ENCODE data around the gene LIPH. TPM values are rescaled to one million over a fixed set of nuclear protein-coding genes. Genes with fewer than 3 reads are reported as not detected.

LIPH gene
- total and polyA plus RNA-seq, 2 experiments from 2014 or later, result 0.34 TPM; not detected in 1

DNA sequence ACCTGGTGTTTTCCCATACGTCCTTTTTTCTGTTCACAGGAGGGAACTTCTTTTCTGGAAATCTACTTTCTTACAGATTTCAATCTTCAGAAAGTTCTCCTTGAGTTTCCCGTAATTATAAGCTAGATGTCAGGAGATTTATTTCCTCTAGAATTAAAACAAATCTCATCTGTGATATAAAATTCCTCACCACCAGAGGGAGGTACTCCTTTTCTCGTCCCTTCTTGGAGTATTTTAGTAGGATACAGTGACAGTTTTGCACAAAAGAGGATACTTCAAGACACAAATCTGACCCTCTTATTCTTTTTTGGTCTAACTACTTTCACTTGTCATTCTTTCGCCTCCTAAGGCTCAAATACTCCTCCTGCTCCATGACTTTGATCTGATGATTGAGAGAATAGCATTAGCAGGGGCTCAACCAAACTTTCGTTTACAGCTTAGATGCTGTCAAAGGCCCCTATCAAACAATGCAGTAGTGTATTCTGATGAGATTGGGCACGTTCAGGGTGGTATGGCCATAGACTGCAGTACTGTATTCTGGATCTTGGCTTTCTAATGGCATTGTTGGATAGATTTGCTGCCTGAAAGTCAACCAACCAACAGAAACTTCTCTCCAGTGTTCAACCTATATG, 91.6 kb downstream of the LIPH start:
- no peaks in the 10 kb centered on the region for H3K27me3 ChIP-seq (replicated peaks; ENCODE audit: insufficient read depth)

GRCh38 chr3:185460309-185460708, 92.1 kb downstream of the LIPH start:
- no peak overlapping the region for H3K4me3 ChIP-seq
- 69% methylated on average over 5 of the region's 5 CpGs for WGBS, 2 experiments (ENCODE audit: low coverage in 1 of 2, low lambda C conversion rate in 2 of 2, missing lambda C conversion rate in 2 of 2)
- no peaks in the 10 kb centered on the region for H3K36me3 ChIP-seq (ENCODE audit: low read depth)
- DNase-seq, result no peak
- H3K27me3 ChIP-seq (replicated peaks; ENCODE audit: insufficient read depth), result no peaks in the 10 kb centered on the region
- TF ChIP-seq EZH2phosphoT487 (IDR thresholded peaks at IDR 0.05; ENCODE audit: insufficient read depth, low read depth) (no peak), EZH2 (IDR thresholded peaks at IDR 0.05; ENCODE audit: insufficient read depth, poor library complexity, severe bottlenecking) (no peak)
- no peaks in the 10 kb centered on the region for H3K4me1 ChIP-seq (ENCODE audit: insufficient read depth)
- H3K27ac ChIP-seq, result no peak overlapping the region
- in situ Hi-C loops (cut with MboI), result no loop called here
- no peaks in the 10 kb centered on the region for H3K9me2 ChIP-seq (ENCODE audit: insufficient read depth)
- H3F3A ChIP-seq (ENCODE audit: insufficient read depth), result no peaks in the 10 kb centered on the region
- H4K20me1 ChIP-seq (ENCODE audit: insufficient read depth), result no peaks in the 10 kb centered on the region
- H3K79me2 ChIP-seq (ENCODE audit: insufficient read depth), result no peaks in the 10 kb centered on the region
- H3K9me3 ChIP-seq (ENCODE audit: low read depth), result no peaks in the 10 kb centered on the region
- H3K4me2 ChIP-seq (ENCODE audit: unreplicated experiment), result no peak overlapping the region
- H3K9ac ChIP-seq, result no peak overlapping the region
- no peak overlapping the region for H2AFZ ChIP-seq

More for the DNA sequence above, 91.6 kb downstream of the LIPH start:
- Histone ChIP-seq H3K36me3 (ENCODE audit: low read depth) (no peaks in the 10 kb centered on the region), H3K27ac (no peak overlapping the region), H3K9me3 (ENCODE audit: low read depth) (no peaks in the 10 kb centered on the region), H3K79me2 (ENCODE audit: insufficient read depth) (no peaks in the 10 kb centered on the region), H3K9ac (no peak overlapping the region), H2AFZ (no peak overlapping the region), H4K20me1 (ENCODE audit: insufficient read depth) (no peaks in the 10 kb centered on the region), H3K4me2 (ENCODE audit: unreplicated experiment) (no peak overlapping the region), H3K9me2 (ENCODE audit: insufficient read depth) (no peaks in the 10 kb centered on the region), H3K4me1 (ENCODE audit: insufficient read depth) (no peaks in the 10 kb centered on the region), H3K4me3 (no peak overlapping the region), H3F3A (ENCODE audit: insufficient read depth) (no peaks in the 10 kb centered on the region)
- TF ChIP-seq EZH2 (IDR thresholded peaks at IDR 0.05; ENCODE audit: insufficient read depth, poor library complexity, severe bottlenecking) (no peak), EZH2phosphoT487 (IDR thresholded peaks at IDR 0.05; ENCODE audit: insufficient read depth, low read depth) (no peak)
- 55 to 60% methylated on average over 6 of the region's 6 CpGs for WGBS, 2 experiments (ENCODE audit: low coverage in 1 of 2, low lambda C conversion rate in 2 of 2, missing lambda C conversion rate in 2 of 2)
- in situ Hi-C loops (cut with MboI), result no loop called here
- peak; percentile 43 for DNase-seq

DNA sequence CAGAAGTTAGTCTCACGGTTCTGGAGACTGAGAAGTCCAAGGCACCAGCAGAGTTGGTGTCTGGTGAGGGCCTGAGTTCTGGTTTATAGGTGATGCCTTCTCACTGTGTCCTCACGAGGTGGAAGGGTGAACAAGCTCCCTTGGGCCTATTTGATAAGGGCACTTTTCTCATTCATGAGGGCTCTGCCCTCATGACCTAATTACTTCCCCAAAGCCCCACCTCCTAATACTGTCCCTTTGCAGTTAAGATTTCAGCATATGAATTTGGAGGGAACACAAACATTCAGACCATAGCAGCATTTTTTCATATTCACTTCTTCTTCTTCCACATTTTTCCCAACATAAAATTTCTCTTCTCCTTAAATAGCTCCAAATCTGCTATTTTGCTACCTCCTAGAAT, 95.0 kb downstream of the LIPH start:
- TF ChIP-seq EZH2 (IDR thresholded peaks at IDR 0.05; ENCODE audit: insufficient read depth, poor library complexity, severe bottlenecking), result no peak
- TF ChIP-seq EZH2phosphoT487 (IDR thresholded peaks at IDR 0.05; ENCODE audit: insufficient read depth, low read depth), result no peak
- Histone ChIP-seq H3K9me3 (ENCODE audit: low read depth) (no peaks in the 10 kb centered on the region), H3K9me2 (ENCODE audit: insufficient read depth) (no peaks in the 10 kb centered on the region), H4K20me1 (ENCODE audit: insufficient read depth) (no peaks in the 10 kb centered on the region), H3K36me3 (ENCODE audit: low read depth) (no peaks in the 10 kb centered on the region), H3K4me3 (no peak overlapping the region), H3K79me2 (ENCODE audit: insufficient read depth) (no peaks in the 10 kb centered on the region), H2AFZ (no peak overlapping the region), H3K27me3 (replicated peaks; ENCODE audit: insufficient read depth) (no peaks in the 10 kb centered on the region), H3K27ac (no peak overlapping the region), H3K9ac (no peak overlapping the region), H3K4me2 (ENCODE audit: unreplicated experiment) (no peak overlapping the region), H3F3A (ENCODE audit: insufficient read depth) (no peaks in the 10 kb centered on the region), H3K4me1 (ENCODE audit: insufficient read depth) (no peaks in the 10 kb centered on the region)
- WGBS, 2 experiments (ENCODE audit: low coverage in 1 of 2, low lambda C conversion rate in 2 of 2, missing lambda C conversion rate in 2 of 2), result 52 to 68% methylated on average over 2 of the region's 2 CpGs
- in situ Hi-C loops (cut with MboI), result no loop called here
- no peak for DNase-seq

Other genes with a start within 250 kb of the LIPH start
- 14.8 and 16.7 TPM in 2 replicates for gene MAP3K13, start 189.5 kb downstream of the LIPH start, total RNA-seq (2014; rRNA removed; shearing (Covaris generic))
- gene MAP3K13, start 189.5 kb downstream of the LIPH start, polyA plus RNA-seq (2016; fragmentation: Nextera tagmentation; extraction: Ambion mirVana), result 45.2 and 52.5 TPM in 2 replicates
- gene TMEM41A, start 53.6 kb downstream of the LIPH start, total RNA-seq (2014; rRNA removed; shearing (Covaris generic)), result 13.2 and 15.8 TPM in 2 replicates
- gene TMEM41A, start 53.6 kb downstream of the LIPH start, polyA plus RNA-seq (2016; fragmentation: Nextera tagmentation; extraction: Ambion mirVana), result 15.9 and 20.3 TPM in 2 replicates
- 19.0 and 20.4 TPM in 2 replicates for gene SENP2, start 33.7 kb upstream of the LIPH start, total RNA-seq (2014; rRNA removed; shearing (Covaris generic))
- 20.1 and 22.6 TPM in 2 replicates for gene SENP2, start 33.7 kb upstream of the LIPH start, polyA plus RNA-seq (2016; fragmentation: Nextera tagmentation; extraction: Ambion mirVana)

Measured in GM23248 (cell line).